Activated CD4-positive, alpha-beta T cell treated with anti-CD3 and anti-CD28 coated beads for 36 hours (primary cell): ENCODE data around the gene COL17A1. TPM values are rescaled to one million over a fixed set of nuclear protein-coding genes. Genes with fewer than 3 reads are reported as not detected.

Experiments used
- ATAC-seq: fragments of 200-7000 bp; cut with Tn5 transposase; one replicate; pipeline ENCODE4 v1.10.0; 2021; ENCODE audit warnings: mild to moderate bottlenecking, moderate library complexity
- CTCF ChIA-PET: fragments of 350-600 bp; sonication (Branson Sonifier 250); formaldehyde crosslinking; loops from one replicate; lab custom pipeline; 2021; ENCODE audit warnings: antibody characterized with exemption; lab: Charles Lee
- POLR2A ChIA-PET: fragments of 350-600 bp; sonication (Branson Sonifier 250); formaldehyde crosslinking; loops from one replicate; lab custom pipeline; 2021; ENCODE audit warnings: antibody characterized with exemption, inconsistent platforms; lab: Charles Lee
- DNase-seq: peaks from one replicate; pipeline ENCODE4 v3.0.0-alpha.2; 2020
- H3K27ac Mint-ChIP-seq: one replicate; pipeline ENCODE4 v1.8.0; 2021; ENCODE audit warnings: mixed read lengths
- H3K27me3 Mint-ChIP-seq: one replicate; pipeline ENCODE4 v1.8.0; 2021; ENCODE audit warnings: mixed read lengths
- H3K36me3 Mint-ChIP-seq: one replicate; pipeline ENCODE4 v1.8.0; 2021; ENCODE audit warnings: low read depth, mixed read lengths
- H3K4me1 Mint-ChIP-seq: one replicate; pipeline ENCODE4 v1.8.0; 2021; ENCODE audit warnings: mixed read lengths
- H3K4me3 Mint-ChIP-seq: one replicate; pipeline ENCODE4 v1.8.0; 2021; ENCODE audit warnings: mild to moderate bottlenecking, moderate library complexity, mixed read lengths
- H3K9me3 Mint-ChIP-seq: one replicate; pipeline ENCODE4 v1.8.0; 2021; ENCODE audit warnings: low read depth, mixed read lengths
- intact Hi-C, 2 experiments: fragments of 100-400 bp; cut with DNase I in 1 of 2; cut with micrococcal nuclease in 1 of 2; formaldehyde crosslinking; loops; one replicate each; pipeline versions ENCODE4 v1.14.2 to v1.15.1; 2022 to 2024; cut with DNase I, micrococcal nuclease
- total RNA-seq, 2 experiments: library from RNA; stranded (reverse); gene quantifications; one replicate each; pipeline ENCODE4 v1.2.3, GENCODE V29; 2021

Gene COL17A1
- total RNA-seq, 2 experiments from 2014 or later, result not detected

GRCh38 chr10:104098358-104098925, 12.8 kb upstream of the COL17A1 start:
- H3K9me3 Mint-ChIP-seq, result peaks cover 4% of the 10 kb centered on the region
- ATAC-seq (no peak), DNase-seq (no peak)
- POLR2A ChIA-PET, result no interaction called here
- H3K4me1 Mint-ChIP-seq, result peaks cover 12% of the 10 kb centered on the region
- H3K36me3 Mint-ChIP-seq, result no peaks in the 10 kb centered on the region
- CTCF ChIA-PET, result interaction anchor here (0.7 to 1.0 kb wide), 2 partner anchors 9 to 24 kb away, joined by 3 read pairs; partner anchors contain the start of gene SFR1
- peaks cover 2% of the 10 kb centered on the region for H3K27me3 Mint-ChIP-seq
- intact Hi-C loops, result no loop called here
- no peak overlapping the region for H3K4me3 Mint-ChIP-seq
- no peak overlapping the region for H3K27ac Mint-ChIP-seq

- H3K4me1 Mint-ChIP-seq, result peaks cover 12% of the 10 kb centered on the region
- DNase-seq, result no peak
- no peaks in the 10 kb centered on the region for H3K27me3 Mint-ChIP-seq
- CTCF ChIA-PET, result interaction anchor here (1.7 kb wide), 1 partner anchor 26 kb away, joined by 4 read pairs; the partner anchor contains the start of gene SFR1
- no peaks in the 10 kb centered on the region for H3K36me3 Mint-ChIP-seq
- no peak overlapping the region for H3K4me3 Mint-ChIP-seq
- H3K9me3 Mint-ChIP-seq, result peaks cover 5% of the 10 kb centered on the region
- POLR2A ChIA-PET, result no interaction called here
- no peak for ATAC-seq
- no peak overlapping the region for H3K27ac Mint-ChIP-seq
- intact Hi-C loops, result no loop called here
Observed at GRCh38 chr10:104096692-104097091, 11.0 kb upstream of the COL17A1 start.

GRCh38 chr10:104092749-104093148, 7.1 kb upstream of the COL17A1 start:
- Mint-ChIP-seq H3K27me3 (no peaks in the 10 kb centered on the region), H3K4me3 (no peak overlapping the region), H3K27ac (no peak overlapping the region), H3K4me1 (peaks cover 19% of the 10 kb centered on the region), H3K36me3 (no peaks in the 10 kb centered on the region), H3K9me3 (peaks cover 5% of the 10 kb centered on the region)
- DNase-seq, result no peak
- ChIA-PET POLR2A (interaction anchor here (0.6 kb wide), 1 partner anchor 88 kb away, joined by 6 read pairs; no protein-coding TSS in a partner anchor), CTCF (no interaction called here)
- no peak for ATAC-seq
- intact Hi-C loops, result loop anchor here in 1 of 2 experiments (2.0 kb wide), 1 partner anchor 28 kb away; no protein-coding TSS in a partner anchor

GRCh38 chr10:104090611-104091010, 4.9 kb upstream of the COL17A1 start:
- H3K4me1 Mint-ChIP-seq, result peaks cover 19% of the 10 kb centered on the region
- no peak overlapping the region for H3K27ac Mint-ChIP-seq
- peaks cover 5% of the 10 kb centered on the region for H3K9me3 Mint-ChIP-seq
- H3K27me3 Mint-ChIP-seq, result no peaks in the 10 kb centered on the region
- ChIA-PET CTCF (interaction anchor here (0.6 to 1.6 kb wide), 2 partner anchors 17 to 40 kb away, joined by 3 read pairs; no protein-coding TSS in a partner anchor), POLR2A (no interaction called here)
- DNase-seq (no peak), ATAC-seq (no peak)
- no peak overlapping the region for H3K4me3 Mint-ChIP-seq
- intact Hi-C loops, result no loop called here
- no peaks in the 10 kb centered on the region for H3K36me3 Mint-ChIP-seq

- peaks cover 17% of the 10 kb centered on the region for H3K4me1 Mint-ChIP-seq
- no peak for ATAC-seq
- POLR2A ChIA-PET, result no interaction called here
Observed at GRCh38 chr10:104089621-104090020, 3.9 kb upstream of the COL17A1 start.

GRCh38 chr10:104088239-104088638, 2.6 kb upstream of the COL17A1 start:
- no peaks in the 10 kb centered on the region for H3K36me3 Mint-ChIP-seq
- CTCF ChIA-PET, result no interaction called here
- no peak overlapping the region for H3K4me3 Mint-ChIP-seq
- intact Hi-C loops, result no loop called here
- DNase-seq (no peak), ATAC-seq (no peak)
- POLR2A ChIA-PET, result no interaction called here
- H3K27me3 Mint-ChIP-seq, result no peaks in the 10 kb centered on the region
- H3K27ac Mint-ChIP-seq, result no peak overlapping the region
- H3K9me3 Mint-ChIP-seq, result no peaks in the 10 kb centered on the region
- peaks cover 8% of the 10 kb centered on the region for H3K4me1 Mint-ChIP-seq

More at GRCh38 chr10:104089621-104090020, 3.9 kb upstream of the COL17A1 start:
- Mint-ChIP-seq H3K27me3 (no peaks in the 10 kb centered on the region), H3K9me3 (peaks cover 3% of the 10 kb centered on the region), H3K27ac (no peak overlapping the region), H3K4me3 (no peak overlapping the region), H3K36me3 (no peaks in the 10 kb centered on the region)
- intact Hi-C loops, result no loop called here
- CTCF ChIA-PET, result interaction anchor here (0.6 to 1.6 kb wide), 5 partner anchors 9 to 1656 kb away, joined by 3 to 4 read pairs (median 3); no protein-coding TSS in a partner anchor
- DNase-seq, result no peak

GRCh38 chr10:104084482-104085142, 1.1 kb downstream of the COL17A1 start:
- H3K4me1 Mint-ChIP-seq, result peaks cover under 1% of the 10 kb centered on the region
- CTCF ChIA-PET, result interaction anchor here (1.5 kb wide), 1 partner anchor 11 kb away, joined by 4 read pairs; no protein-coding TSS in a partner anchor
- ATAC-seq, result no peak

GRCh38 chr10:104081998-104082397, 3.7 kb downstream of the COL17A1 start:
- CTCF ChIA-PET, result interaction anchor here (0.6 to 2.7 kb wide), 8 partner anchors 9 to 369 kb away, joined by 3 to 10 read pairs (median 4); partner anchors contain the start of gene SFR1
- H3K4me3 Mint-ChIP-seq, result no peak overlapping the region

More at GRCh38 chr10:104084482-104085142, 1.1 kb downstream of the COL17A1 start:
- Mint-ChIP-seq H3K9me3 (no peaks in the 10 kb centered on the region), H3K36me3 (no peaks in the 10 kb centered on the region), H3K27ac (no peak overlapping the region), H3K4me3 (no peak overlapping the region), H3K27me3 (no peaks in the 10 kb centered on the region)
- POLR2A ChIA-PET, result no interaction called here
- no peak for DNase-seq
- intact Hi-C loops, result loop anchor here in 1 of 2 experiments (5.0 kb wide), 1 partner anchor 197 kb away; no protein-coding TSS in a partner anchor

GRCh38 chr10:104080762-104081161, 4.9 kb downstream of the COL17A1 start:
- Mint-ChIP-seq H3K4me3 (no peak overlapping the region), H3K36me3 (no peaks in the 10 kb centered on the region), H3K9me3 (no peaks in the 10 kb centered on the region), H3K27me3 (no peaks in the 10 kb centered on the region), H3K27ac (no peak overlapping the region), H3K4me1 (no peaks in the 10 kb centered on the region)
- ATAC-seq (peak; percentile 47), DNase-seq (peak; percentile 29)
- intact Hi-C loops, result loop anchor here (1.0 to 5.0 kb wide), 2 partner anchors 192 to 193 kb away; no protein-coding TSS in a partner anchor
- ChIA-PET POLR2A (interaction anchor here (0.6 kb wide), 1 partner anchor 44 kb away, joined by 3 read pairs; no protein-coding TSS in a partner anchor), CTCF (interaction anchor here (0.9 to 2.1 kb wide), 5 partner anchors 9 to 195 kb away, joined by 3 to 10 read pairs (median 4); no protein-coding TSS in a partner anchor)

More at GRCh38 chr10:104081998-104082397, 3.7 kb downstream of the COL17A1 start:
- no peaks in the 10 kb centered on the region for H3K9me3 Mint-ChIP-seq
- H3K36me3 Mint-ChIP-seq, result no peaks in the 10 kb centered on the region
- no peak overlapping the region for H3K27ac Mint-ChIP-seq
- ATAC-seq (no peak), DNase-seq (no peak)
- intact Hi-C loops, result loop anchor here (1.0 to 5.0 kb wide), 2 partner anchors 194 to 195 kb away; no protein-coding TSS in a partner anchor
- H3K27me3 Mint-ChIP-seq, result no peaks in the 10 kb centered on the region
- no peaks in the 10 kb centered on the region for H3K4me1 Mint-ChIP-seq
- POLR2A ChIA-PET, result no interaction called here

- no peak overlapping the region for H3K4me3 Mint-ChIP-seq
- ChIA-PET POLR2A (interaction anchor here (0.6 kb wide), 1 partner anchor 905 kb away, joined by 3 read pairs; no protein-coding TSS in a partner anchor), CTCF (interaction anchor here (1.1 kb wide), 1 partner anchor 36 kb away, joined by 3 read pairs; no protein-coding TSS in a partner anchor)
- no peaks in the 10 kb centered on the region for H3K9me3 Mint-ChIP-seq
- DNase-seq (no peak), ATAC-seq (no peak)
- intact Hi-C loops, result no loop called here
- no peak overlapping the region for H3K27ac Mint-ChIP-seq
- H3K36me3 Mint-ChIP-seq, result no peaks in the 10 kb centered on the region
- H3K27me3 Mint-ChIP-seq, result no peaks in the 10 kb centered on the region
- no peaks in the 10 kb centered on the region for H3K4me1 Mint-ChIP-seq
Observed at GRCh38 chr10:104077663-104078151, 8.0 kb downstream of the COL17A1 start.

GRCh38 chr10:104077247-104077646, 8.4 kb downstream of the COL17A1 start:
- CTCF ChIA-PET, result interaction anchor here (1.1 kb wide), 1 partner anchor 36 kb away, joined by 3 read pairs; no protein-coding TSS in a partner anchor
- Mint-ChIP-seq H3K9me3 (no peaks in the 10 kb centered on the region), H3K27ac (no peak overlapping the region), H3K4me3 (no peak overlapping the region), H3K27me3 (no peaks in the 10 kb centered on the region), H3K36me3 (no peaks in the 10 kb centered on the region), H3K4me1 (no peaks in the 10 kb centered on the region)
- POLR2A ChIA-PET, result interaction anchor here (0.6 kb wide), 1 partner anchor 905 kb away, joined by 3 read pairs; no protein-coding TSS in a partner anchor
- intact Hi-C loops, result no loop called here
- ATAC-seq, result no peak
- no peak for DNase-seq
